Stimulated activated CD8-positive, alpha-beta memory T cell treated with anti-CD3 and anti-CD28 coated beads, Interleukin-4, amount 100 ng/mL, for 1 hour (primary cell): Measurements from ENCODE around the gene CATSPER4.
A peak's percentile ranks its signal among the peaks of the same experiment; 100 is the strongest.
"Not testable (repeated sequence)": the region's sequence is repeated elsewhere in the genome, so short reads cannot be mapped to it uniquely, and the experiment has no call there.

Experiments used
- DNase-seq, 2 donors: peaks; one replicate each; pipeline ENCODE4 v3.0.0-alpha.2; 2020; ENCODE audit warnings: low read depth in 2 of 2, low spot score in 1 of 2

The CATSPER4 gene

DNA sequence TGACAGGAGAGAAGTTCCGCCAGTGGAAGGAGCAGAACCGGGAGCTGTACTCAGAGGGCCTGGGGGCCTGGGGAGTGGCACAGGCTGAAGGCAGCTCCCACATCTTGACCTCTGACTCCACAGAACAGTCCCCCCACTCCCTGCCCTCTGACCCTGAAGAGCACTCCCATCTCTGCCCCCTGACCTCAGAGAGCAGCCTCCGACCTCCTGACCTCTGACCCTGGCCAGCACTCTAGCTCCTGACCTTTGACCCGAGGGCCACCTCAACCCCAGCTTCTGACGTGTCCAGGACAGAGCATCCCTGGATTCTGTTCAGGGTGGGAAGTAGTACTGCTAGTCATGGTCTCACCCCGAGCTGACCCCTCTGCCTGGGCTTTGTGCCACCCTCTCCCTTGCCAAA lies 1.1 kb upstream of the CATSPER4 start:
- DNase-seq: no peak

DNA sequence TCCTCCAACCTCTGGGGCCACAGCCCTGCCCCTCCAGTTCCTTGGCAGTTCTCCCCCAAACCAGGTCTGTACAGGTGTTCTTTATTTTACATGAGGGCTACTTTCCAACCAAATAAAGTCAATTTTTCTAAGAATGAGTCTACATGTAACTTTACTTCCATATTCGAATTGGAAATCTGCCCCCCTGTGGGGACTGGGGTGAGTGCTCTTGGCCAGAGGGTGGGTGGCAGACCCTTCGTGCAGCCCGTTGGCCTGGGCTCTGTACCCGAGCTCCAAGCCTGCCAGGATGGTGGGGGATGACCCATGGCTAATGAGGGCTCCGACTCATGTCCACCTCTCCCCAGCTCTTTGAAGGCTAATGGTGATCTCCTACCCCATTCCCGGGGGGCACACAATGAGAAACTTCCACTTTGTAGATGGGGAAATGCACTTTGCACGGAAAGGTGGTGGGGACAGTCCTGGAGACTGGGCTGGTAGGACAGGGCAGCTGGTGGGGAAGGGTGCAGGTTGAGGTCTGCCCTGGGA lies 589 bp upstream of the CATSPER4 start:
- no peak for DNase-seq

DNA sequence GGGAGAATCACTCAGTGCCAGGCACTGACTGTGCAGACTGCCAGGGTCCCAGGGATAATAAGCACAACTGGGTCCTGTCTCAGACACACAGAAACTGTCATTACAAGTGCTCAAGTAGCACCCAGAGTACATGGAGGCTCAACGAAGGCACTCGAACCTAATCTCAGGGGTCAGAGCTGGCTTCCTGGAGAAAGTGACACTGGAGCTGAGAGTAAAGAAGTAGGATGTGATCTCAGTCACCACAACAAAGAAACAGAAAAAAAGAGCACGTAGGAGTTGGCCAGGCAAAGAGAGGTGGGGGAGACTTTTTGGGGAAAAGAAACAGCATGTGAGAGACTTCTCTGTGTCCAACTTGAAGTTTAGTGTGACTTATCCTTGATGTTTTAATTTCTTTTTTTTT lies 1.3 kb downstream of the CATSPER4 start:
- no peak for DNase-seq

DNA sequence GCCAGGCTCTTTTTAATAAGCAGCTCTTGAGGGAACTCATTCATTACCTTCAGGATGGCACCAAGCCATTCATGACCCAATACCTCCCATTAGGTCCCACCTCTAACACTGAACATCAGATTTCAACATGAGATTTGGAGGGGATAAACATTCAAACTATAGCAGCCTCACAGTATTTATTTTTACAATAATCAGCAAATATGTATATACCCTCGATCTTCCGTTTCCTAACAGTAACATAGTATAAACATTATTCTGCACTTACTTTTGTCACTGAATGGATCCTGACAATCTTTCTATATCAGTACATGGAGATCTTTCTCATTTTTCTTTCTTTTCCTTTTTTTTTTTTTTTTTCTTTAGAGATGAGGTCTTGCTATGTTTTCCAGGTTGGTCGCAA lies 5.4 kb downstream of the CATSPER4 start:
- no peak for DNase-seq

DNA sequence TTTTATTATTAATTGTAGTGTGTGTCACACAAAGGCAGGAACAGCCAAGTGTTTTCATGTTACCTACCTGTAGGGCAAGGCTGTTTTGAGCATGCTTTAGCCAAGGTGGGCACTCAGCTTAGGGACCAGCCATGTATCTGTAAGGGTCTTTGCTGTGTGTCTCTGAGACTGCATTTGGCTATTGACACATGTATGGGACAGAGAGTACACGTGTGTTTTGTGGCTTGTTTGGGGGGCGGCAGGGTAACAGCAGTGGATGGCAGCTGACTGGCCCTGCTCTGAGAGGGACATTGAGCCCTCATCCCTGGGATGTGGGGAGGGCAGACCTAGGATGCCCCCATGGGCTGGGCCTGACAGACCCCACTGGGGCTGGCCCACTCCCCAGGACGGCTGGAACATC lies 6.9 kb downstream of the CATSPER4 start:
- DNase-seq: no peak

DNA sequence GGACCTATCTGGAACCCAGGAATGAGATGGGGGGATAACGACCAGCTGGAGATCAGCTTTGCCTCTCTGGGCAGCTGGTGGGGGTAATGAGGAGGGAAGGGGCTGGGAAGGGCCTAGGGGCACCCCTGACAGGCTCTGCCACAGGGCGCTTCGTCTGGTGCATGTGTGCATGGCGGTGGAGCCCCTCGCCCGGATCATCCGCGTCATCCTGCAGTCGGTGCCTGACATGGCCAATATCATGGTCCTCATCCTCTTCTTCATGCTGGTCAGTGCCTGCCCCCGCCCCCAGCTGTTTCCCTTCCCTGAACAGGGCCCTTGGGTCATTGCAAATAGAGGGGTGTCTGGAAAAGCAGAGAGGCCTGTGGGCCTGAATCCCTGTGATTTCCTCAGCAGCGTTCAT lies 7.4 kb downstream of the CATSPER4 start:
- no peak for DNase-seq

DNA sequence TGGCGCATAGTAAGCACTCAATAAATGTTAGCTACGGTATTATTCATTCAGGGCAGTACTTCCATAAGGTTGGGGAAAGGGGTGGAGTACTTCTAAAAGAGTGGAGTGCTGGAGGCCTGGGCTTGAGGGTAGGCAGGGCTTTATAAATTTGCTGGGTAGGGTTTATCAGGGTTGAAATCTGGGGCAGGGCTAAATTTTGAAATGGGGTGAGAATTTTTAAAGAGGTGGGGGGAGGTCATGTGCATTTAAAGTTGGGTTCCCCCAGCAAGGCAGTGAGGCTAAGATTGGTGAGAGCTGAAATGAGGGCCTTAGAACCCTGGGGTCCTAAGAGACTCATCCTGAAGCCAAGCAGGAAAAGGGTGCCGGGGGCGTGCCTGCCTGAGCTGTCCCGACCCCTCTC lies 10.0 kb downstream of the CATSPER4 start:
- no peak for DNase-seq

DNA sequence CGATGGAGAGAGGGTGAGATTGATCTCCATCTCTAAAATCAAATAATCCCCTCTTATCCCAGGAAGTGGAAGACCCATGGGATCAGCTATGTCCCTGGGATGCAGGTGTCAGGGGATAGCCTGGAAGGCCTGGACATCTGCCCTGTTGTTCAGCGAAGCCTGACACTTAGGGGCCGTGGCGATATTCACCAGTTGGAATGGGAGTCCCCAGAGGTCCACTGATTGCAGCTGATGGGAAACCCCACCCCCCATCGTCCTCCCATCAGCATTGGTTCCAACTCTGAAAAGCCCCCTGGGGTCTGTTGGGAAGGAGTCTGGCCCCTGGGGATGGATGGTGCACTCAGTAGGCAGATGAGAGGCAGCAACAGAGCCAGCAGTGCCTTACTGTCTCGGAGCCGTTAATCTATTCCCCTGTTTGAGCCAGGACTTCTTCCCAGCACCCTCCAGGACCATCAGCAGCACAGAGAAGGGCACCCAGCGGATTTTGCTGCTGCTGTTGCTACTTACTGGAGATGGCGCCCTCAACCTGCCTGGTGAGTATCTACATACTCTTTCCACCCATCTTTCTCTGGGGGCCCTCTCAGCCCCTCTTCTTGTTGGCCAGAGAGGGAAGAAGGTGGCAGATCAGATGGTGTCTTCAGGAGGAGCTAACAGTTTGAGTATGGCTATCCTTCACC lies 13.4 kb downstream of the CATSPER4 start:
- DNase-seq: no peak

DNA sequence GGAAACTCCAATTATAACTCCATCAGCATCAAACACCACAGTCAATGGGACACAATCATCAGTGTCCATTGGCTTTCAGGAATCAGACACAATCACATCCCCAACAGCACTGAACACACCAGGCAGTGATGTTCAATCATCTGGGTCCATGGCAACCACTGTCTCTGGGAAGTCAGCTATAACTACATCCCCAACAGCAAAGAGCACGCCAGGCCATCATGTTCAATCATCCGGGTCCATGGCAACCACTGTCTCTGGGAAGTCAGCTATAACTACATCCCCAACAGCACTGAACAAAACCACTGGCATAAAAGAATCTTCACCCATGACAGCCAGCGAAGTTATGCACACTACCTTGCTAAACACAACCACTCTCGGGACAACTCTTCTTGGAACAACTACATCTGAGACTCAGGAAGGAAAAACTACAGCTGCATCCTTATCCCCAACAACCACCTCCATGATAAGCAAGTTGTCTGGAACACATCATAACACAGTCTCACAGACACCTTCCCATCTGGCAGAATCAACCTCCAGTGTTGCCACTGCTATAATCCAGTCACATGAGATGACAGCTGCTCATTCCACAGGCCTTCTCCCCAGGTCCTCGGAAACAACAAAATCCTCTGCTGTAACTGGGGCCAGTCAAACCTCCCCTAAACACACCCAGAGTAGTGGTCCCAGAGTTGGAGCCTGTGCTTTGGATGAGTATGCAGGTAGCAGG lies 19.9 kb downstream of the CATSPER4 start:
- no peak for DNase-seq

DNA sequence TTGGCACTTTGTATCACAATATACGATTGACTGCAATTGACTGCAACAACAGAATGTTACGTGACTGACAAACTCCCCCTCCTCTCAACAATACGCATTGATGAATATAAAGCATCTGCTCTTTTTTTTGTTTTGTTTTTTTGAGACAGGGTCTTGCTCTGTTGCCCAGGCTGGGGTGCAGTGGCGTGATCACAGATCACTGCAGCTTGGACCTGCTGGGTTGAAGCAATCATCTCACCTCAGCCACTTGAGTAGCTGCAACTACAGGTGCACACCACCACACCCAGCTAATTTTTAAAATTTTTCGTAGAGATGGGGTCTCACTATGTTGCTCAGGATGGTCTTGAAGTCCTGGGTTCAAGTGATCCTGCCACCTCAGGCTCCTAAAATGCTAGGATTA lies 22.3 kb downstream of the CATSPER4 start:
- no peak for DNase-seq

DNA sequence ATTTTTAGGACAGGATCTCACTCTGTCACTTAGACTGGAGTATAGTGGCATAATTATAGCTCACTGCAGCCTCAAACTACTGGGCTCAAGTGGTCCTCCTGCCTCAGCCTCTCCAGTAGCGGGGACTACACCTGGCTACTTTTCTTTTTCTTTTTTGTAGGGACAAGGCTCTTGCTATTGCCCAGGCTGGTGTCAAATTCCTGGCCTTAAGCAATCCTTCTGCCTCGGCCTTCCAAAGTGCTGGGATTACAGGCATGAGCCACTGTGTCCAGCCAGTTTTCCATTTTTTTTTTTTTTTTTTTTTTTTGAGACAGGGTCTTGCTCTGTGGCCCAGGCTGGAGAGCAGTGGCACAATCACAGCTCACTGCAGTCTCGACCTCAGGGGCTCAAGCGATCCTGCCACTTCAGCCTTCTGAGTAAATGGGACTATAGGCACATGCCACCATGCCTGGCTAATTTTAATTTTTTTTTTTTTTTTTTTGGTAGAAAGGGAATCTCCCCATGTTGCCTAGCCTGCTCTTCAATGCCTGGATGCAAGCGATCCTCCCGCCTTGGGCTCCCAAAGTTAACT lies 23.0 kb downstream of the CATSPER4 start:
- no peak for DNase-seq

DNA sequence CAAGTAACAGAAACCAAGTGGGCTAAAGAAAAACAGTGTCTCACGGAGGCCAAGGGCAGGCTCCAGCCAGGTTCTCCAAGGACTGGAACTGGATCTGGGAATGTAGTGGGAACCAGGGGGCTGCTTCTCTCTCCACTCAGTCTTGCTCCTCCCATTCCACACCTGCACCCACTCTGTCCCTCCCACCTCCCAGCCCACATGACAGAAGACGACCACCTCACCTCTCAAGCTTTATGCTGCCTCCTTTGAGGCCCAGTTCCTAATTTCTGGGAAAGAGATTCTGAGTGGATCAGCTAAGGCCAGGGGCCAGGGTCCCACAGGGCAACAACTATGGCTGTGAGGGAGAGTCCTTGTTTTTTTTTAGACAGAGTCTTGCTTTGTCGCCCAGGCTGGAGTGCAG lies 24.8 kb downstream of the CATSPER4 start:
- DNase-seq: no peak

DNA sequence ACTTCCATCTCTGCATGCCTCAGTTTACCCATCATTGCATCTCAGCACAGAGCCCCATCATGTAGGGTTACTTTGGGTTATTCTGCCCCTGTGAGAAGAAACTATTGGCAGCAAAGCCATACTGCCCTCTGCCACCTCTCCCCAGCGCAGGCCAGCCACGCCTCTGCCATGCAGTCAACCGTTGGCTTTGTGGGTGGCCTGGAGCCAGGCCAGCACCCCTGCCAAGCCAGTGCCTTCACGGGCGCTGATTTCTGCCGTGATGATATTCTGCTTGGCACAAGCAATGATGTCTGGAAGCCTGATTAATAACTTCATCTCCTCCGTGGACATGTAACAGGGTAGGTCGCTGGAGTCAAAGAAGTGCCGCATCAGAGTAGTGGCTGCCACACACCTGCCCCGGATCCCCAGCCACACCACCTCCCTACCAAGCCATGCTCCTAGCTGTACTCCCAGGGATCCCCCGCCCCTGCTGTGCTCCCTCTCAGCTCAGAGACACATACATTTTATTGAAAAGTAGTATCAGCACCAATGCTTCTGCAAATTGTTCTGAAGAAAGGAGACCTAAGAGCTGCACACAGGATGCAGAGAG lies 28.6 kb downstream of the CATSPER4 start:
- no peak for DNase-seq

DNA sequence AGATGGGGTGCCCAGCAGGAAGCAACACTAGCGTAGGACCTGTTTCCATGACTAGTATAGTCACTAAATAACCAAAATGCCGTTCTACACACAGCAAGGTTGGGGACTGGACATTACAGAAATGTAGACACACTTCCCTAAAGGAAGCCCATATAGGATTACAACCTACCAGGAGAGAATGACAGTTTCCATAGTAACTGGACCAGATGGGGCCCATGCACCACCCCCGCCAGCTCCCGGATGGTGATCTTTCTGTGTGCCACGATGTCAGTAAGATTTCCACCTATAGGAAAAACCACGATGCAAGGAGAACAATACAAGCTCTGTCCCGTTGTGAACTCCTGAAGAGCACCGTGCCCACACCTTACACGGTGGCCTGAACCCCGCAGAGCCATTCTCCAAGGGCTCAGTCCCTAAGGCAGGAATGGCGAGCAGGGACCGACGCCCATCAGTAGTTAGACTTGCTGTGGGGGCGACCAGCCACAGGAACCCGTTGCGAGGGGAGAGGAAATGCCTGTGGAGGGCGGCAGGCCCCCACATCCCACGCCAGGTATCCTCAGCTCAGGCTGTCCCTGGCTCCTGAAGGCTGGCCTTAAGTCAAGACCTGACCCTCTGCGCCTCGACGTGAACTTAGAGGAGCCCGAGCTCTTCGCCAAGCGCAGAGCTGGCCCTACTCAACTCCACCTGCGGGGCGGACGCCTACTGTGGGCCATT lies 30.0 kb downstream of the CATSPER4 start:
- DNase-seq: no peak

DNA sequence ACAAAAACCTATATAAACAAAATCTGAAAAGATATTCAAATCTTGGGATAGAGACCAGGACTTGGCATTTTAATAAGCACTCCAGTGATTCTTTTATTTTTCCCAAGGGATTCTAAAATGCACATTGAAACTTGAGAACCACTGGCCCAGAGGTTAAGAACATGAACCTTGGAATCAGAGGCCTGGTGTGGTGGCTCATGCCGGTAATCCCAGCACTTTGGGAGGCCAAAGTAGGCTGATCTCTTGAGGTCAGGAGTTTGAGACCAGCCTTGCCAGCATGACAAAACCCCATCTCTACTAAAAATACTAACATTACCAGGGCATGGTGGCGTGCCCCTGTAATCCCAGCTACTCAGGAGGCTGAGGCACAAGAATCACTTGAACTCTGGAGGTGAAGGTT lies 30.7 kb downstream of the CATSPER4 start:
- DNase-seq: no peak

DNA sequence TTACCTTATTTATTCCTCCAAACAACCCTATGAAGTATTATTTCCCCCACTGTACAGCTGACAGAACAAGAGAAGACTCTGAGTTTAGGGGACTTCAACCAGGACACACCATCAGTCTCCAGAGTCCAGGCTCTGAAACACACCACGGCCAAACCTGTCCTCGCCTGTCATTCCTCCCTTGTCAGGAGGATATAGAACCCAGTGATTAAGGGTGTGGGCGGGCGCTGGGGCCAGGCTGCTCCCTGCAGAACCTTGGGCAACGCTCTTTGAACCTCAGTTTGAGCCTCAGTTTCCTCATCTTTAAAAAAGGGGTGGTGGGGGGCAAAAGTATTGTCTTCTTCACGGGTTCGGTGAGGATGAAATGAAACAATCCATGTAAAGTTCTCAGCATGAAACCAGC lies 34.2 kb downstream of the CATSPER4 start:
- no peak for DNase-seq

DNA sequence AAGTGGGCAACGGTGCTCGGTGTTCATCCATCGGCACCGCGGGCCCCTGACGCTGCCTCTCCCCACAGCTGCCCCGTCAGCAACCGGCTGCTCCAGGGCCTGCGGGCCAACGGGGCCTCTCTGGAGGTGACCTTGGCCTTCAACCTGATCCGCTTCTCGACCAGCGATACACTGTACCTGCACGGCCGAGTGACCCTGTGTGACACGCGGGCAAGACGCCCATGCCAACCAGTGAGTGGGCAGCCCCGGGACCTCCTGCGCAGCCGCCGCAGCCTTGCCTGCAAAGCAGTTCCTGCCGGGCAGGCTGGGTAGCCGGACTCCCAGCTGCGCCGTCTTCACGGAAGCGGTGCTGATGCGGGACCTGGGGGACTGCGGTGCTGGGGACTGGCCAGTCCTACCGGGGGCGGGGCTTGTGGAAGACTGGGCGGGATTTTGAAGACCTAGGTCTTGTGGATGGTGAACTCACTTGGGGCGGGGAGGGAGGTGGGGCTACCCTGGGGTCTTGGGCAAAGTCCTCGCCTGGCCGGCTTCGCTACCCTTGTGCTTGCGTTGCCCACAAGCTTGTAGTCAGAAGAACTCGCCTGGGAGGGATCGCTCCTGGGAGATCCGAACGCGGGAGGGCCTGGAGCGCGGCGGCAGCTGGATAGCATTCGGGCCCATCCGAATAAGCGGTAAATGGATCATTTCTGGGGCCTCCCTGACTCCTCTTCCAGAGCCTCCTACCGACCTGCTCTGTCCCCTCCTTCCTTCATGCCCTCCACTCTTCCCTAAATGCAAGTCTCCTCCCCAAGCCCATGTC lies 34.8 kb downstream of the CATSPER4 start:
- no peak for DNase-seq

DNA sequence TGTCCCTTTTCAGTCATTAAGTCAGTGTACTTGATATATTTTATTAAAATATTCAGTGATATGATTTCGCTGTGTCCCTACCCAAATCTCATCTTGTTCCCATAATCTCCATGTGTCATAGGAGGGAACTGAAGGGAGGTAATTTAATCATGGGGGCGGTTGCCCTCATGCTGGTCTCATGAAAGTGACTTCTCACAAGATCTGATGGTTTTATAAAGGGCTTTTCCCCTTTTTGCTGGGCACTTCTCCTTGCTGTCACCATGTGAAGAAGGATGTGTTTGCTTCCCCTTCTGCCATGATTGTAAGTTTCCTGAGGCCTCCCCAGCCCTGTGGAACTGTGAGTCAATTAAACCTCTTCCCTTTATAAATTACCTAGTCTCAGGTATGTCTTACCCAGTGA lies 40.3 kb downstream of the CATSPER4 start:
- not testable (repeated sequence) for DNase-seq

DNA sequence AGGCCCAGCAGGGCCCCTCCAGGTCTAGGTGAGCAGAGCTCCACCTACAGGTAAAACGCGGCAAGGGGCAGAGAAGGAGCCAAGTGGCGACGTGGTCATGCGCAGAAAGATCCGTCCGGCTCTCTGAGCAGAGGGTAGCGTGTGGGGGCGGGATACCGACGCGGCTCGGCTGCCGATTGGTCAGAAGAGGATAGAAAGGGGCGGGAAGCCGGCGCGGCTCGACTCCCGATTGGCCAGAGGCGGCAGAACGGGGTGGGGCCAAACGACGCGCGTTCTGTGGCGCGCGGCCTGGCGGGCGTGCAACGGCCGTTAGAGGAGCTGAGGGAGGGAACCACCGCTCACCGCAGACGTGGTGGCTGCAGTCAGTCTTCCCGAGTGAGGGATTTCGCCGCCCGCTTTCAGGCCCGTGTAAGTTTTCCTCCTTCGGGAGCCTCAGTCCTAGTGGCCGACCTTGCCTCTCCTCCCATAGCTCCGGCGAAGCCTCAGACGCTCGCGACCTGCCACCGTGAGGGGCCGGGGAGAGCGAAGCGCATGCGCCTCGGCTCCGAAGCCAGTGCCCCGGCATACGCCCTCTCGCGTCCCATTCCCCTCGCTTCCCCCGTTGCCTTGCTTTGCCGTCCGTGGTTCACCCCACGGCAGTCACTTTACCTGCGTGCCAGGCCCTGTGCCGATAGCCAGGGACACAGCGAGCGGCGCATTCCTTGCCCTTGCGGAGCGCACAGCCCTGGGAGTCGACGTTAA lies 43.7 kb downstream of the CATSPER4 start, which contains the start of gene CEP85:
Gene CEP85 (plus strand): TSS at position 298 of the 741 bp plus-strand sequence. CDS start 5,584 bp downstream, outside the sequence.
- peak; percentile 94 to 98 for DNase-seq
